HG03064 (cell line): Measurements from ENCODE around the gene CNP.

Experiments used
- ATAC-seq: cut with Tn5 transposase; IDR thresholded peaks from one replicate; pipeline ENCODE4 v1.9.1; 2021; ENCODE audit warnings: low read depth; ENCODE audit not compliant: unreplicated experiment

CNP gene

GRCh38 chr17:42026857-42027589 lies 60.4 kb downstream of the CNP start:
- no peak for ATAC-seq
